GM19025 (cell line): ENCODE results near the gene TH.
"Not testable (repeated sequence)": the region's sequence is repeated elsewhere in the genome, so short reads cannot be mapped to it uniquely, and the experiment has no call there.

ENCODE experiments used
- ATAC-seq: cut with Tn5 transposase; IDR thresholded peaks from one replicate; pipeline ENCODE4 v1.9.1; 2021; ENCODE audit warnings: mild to moderate bottlenecking, low read depth, moderate library complexity; ENCODE audit not compliant: unreplicated experiment

Gene TH

GRCh38 chr11:2179516-2179915 is 7.9 kb upstream of the TH start:
- no peak for ATAC-seq

GRCh38 chr11:2178906-2179494 is 7.4 kb upstream of the TH start:
- ATAC-seq, result no peak

- not testable (repeated sequence) for ATAC-seq
Measured at GRCh38 chr11:2178055-2178773, 6.6 kb upstream of the TH start.

- ATAC-seq, result no peak
Measured at GRCh38 chr11:2177076-2177475, 5.5 kb upstream of the TH start.

GRCh38 chr11:2176389-2176900 is 4.8 kb upstream of the TH start:
- ATAC-seq, result no peak

- no peak for ATAC-seq
Measured at GRCh38 chr11:2175659-2176058, 4.0 kb upstream of the TH start.

GRCh38 chr11:2174361-2174760 is 2.7 kb upstream of the TH start:
- no peak for ATAC-seq

GRCh38 chr11:2173761-2174160 is 2.1 kb upstream of the TH start:
- ATAC-seq, result no peak

GRCh38 chr11:2173150-2173693 is 1.6 kb upstream of the TH start:
- ATAC-seq, result no peak

GRCh38 chr11:2172676-2173075 is 1.1 kb upstream of the TH start:
- no peak for ATAC-seq

- ATAC-seq, result no peak
Measured at GRCh38 chr11:2169626-2170570, 1.7 kb downstream of the TH start.

- ATAC-seq, result no peak
Measured at GRCh38 chr11:2169005-2169378, 2.6 kb downstream of the TH start.

- no peak for ATAC-seq
Measured at GRCh38 chr11:2168286-2169004, 3.2 kb downstream of the TH start.

- ATAC-seq, result no peak
Measured at GRCh38 chr11:2167141-2168045, 4.2 kb downstream of the TH start.

GRCh38 chr11:2166091-2166851 is 5.3 kb downstream of the TH start:
- ATAC-seq, result no peak

- no peak for ATAC-seq
Measured at GRCh38 chr11:2165571-2165970, 6.0 kb downstream of the TH start.

- ATAC-seq, result no peak
Measured at GRCh38 chr11:2164861-2165555, 6.6 kb downstream of the TH start.

GRCh38 chr11:2164081-2164480 is 7.5 kb downstream of the TH start:
- ATAC-seq, result no peak
